GM21825 (cell line): ENCODE measurements around the gene SLC16A3.

Experiments used
- ATAC-seq: cut with Tn5 transposase; IDR thresholded peaks from one replicate; pipeline ENCODE4 v1.9.1; 2021; ENCODE audit warnings: mild to moderate bottlenecking, moderate library complexity; ENCODE audit not compliant: unreplicated experiment

The SLC16A3 gene

DNA sequence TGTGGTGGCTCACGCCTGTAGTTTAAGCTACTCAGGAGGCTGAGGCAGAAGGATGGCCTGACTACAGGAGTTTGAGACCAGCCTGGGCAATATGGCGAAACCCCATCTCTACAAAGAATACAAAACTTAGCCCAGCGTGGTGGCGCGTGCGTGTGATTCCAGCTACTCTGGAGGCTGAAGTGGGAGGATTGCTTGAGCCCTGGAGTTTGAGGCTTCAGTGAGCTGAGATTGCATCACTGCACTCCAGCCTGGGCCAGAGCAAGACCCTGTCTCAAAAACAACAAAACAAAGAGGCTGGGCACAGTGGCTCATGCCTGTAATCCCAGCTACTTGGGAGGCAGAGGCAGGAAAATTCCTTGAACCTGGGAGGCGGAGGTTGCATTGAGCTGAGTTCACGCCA lies 51.7 kb downstream of the SLC16A3 start:
- ATAC-seq: no peak

DNA sequence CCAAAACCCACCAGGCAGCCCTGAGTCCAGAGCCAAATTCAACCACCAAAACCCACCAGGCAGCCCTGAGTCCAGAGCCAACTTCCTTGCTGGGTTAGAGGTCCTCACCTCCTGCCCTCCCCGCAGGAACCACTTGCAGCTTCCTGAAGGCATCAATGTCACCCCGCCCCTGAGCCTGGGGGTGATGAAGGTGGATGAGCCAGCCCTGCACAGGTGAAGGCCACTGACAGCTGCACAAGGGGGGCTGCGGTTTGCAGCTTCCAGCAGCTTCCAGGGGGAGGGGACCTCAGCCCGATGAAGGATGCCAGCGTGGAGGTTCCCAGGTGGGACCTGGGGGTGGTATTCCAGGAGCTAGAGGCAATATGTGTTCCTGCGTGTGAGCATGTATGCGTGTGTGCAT lies 52.2 kb downstream of the SLC16A3 start:
- no peak for ATAC-seq

DNA sequence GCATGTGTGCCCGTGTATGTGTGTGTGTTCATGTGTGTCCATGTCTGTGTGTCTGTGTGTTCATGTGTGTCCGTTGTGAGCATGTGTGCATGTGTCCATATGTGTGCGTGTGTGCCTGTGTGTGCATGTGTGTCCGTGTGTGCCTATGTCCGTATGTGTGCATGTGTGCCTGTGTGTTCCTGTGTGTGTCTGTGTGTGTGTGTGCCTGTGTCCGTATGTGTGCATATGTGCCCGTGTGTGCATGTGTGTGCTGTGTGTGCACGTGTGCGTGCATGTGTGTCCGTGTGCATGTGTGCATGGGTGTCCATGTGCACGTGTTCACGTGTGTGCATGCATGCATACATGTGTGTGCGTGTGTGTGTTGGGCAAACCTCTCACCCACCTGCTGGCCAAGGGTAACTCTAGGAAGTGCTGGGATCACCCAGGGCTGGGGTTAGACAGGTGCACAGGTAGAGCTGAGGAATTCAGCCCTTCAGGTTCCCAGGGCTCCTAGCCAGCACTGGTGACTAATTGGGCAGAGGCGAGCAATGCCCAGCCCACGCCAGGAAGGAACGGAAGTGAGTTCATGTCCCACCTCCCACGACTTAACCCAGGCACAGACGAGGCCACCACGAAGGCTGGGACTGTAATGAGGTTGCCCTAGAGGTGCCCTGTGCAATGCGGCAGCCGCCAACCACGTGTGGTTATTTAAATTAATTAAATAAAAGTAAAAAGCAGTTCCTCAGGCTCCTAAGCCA lies 52.8 kb downstream of the SLC16A3 start:
- ATAC-seq: no peak

DNA sequence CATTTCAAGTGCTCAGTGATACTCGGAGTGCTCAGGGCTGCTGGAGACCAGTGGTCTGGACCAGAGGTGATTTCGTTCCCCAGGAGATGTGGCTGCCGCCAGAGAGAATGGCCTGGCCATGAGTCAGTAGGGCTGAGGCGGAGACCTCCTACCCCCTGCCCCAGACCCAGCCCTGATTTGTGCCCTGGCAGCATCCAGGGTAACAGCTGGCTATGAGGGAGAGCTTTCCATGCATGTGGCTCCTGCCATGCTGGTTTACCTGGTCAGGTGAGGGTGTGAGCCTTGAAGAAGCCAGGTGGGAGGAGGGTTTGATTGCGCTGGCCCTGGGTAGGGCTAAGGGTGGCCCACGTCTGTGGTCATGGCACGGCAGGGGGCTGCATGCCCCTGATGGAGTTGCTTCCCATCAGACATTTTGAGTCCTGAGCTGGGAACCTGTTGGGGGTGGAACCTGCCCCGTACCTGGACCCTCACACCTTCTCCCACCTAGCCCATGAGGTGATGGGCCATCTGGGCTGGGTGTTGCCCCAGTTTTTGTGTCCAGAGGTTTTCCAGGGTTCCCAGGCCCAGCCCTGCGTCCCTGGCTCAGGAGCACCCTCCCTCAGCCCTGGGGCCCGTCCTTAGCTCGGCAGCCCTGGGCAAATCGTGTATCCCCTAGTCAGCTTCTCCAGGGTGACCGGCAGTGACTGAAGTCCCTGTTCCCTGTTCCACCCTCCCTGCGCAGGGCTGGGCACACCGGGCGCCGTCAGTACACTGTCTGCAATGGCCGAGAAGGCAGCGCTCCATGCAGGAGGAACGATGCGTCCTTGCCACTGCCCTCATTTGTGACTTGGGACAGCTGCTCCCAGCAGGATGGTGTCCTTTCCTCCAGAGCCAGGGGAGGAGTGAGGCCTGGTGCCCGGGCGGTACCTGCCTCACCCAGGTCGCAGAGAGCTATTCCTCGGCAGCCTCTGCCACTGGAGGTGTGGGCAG lies 53.7 kb downstream of the SLC16A3 start:
- ATAC-seq: no peak

DNA sequence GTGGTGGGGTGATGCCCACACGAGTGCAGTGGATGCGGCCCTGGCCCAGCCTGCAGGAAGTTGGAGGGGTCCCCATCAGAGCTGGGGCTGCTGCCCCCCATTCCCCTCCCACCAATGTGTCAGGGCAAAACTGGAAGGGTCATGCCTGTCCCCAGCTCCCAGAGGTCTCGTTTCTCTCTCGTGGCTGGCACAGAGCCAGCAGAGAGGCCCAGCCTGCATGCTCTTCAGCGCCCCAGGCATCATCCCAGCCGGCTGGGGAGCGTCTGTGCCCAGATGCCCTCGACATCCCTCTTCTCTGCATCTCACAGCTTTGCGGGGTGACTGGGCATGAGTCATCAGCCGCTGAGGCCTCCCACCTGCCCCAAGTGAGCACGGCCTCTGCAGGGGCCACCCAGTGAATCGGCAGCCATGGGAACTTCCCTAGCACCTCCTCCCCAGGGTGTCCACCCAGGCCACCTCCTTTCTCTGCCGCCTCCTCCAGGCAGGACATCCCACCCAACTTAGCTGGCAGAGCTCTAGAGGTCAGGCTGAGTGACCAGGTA lies 54.4 kb downstream of the SLC16A3 start:
- no peak for ATAC-seq

DNA sequence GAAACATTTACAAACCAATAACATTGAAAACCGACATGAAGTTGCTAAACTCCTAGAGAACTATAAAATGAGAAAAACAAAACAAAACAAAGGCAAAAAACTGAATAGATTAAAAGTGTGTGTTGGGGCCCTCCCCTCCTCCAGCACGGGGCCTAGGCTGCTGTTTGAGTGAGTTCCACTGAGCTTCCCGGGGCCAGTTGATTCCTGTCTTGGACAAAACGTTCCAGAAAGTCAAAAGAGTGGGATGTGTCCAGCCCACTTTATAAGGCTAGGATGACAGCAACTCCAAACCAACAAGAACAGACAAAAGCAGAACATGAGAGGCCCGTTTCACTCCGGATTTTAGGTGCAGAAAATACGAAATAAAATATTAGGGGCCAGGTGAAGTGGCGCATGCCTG lies 56.3 kb downstream of the SLC16A3 start:
- no peak for ATAC-seq

DNA sequence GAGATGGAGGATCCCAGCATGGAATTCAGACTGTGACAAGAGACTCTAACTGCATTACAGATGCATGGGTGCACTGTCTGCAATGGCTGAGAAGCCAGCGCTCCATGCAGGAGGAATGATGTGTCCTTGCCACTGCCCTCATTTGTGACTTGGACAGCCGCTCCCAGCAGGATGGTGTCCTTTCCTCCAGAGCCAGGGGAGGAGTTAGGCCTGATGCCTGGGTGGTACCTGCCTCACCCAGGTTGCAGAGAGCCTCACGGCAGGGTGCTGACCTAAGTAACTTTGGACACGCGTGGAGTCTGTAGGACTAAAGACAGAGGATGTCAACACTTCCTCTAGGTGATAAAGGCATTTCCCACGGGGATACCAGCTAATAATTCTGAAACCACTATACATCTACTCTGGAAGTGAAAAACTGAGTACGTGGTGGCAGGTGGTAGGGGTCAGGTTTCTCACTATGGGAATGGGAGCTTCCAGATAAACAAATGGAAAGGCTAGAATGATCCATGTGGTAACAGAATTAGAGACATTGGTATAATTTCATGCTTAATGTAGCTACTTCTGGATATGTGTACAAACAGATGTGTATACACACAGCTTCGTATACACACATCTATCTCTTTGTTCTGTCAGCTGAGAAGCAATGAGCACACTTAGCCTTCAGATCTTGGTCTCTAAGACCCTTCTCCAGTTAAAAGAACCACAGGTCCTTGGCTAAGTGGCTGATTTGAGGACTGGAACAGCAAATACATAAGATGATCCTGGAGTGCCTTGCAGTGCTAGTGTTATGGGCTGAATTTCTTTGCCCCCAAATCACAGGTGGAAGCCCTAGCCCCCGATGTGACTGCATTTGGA lies 58.4 kb downstream of the SLC16A3 start:
- no peak for ATAC-seq

DNA sequence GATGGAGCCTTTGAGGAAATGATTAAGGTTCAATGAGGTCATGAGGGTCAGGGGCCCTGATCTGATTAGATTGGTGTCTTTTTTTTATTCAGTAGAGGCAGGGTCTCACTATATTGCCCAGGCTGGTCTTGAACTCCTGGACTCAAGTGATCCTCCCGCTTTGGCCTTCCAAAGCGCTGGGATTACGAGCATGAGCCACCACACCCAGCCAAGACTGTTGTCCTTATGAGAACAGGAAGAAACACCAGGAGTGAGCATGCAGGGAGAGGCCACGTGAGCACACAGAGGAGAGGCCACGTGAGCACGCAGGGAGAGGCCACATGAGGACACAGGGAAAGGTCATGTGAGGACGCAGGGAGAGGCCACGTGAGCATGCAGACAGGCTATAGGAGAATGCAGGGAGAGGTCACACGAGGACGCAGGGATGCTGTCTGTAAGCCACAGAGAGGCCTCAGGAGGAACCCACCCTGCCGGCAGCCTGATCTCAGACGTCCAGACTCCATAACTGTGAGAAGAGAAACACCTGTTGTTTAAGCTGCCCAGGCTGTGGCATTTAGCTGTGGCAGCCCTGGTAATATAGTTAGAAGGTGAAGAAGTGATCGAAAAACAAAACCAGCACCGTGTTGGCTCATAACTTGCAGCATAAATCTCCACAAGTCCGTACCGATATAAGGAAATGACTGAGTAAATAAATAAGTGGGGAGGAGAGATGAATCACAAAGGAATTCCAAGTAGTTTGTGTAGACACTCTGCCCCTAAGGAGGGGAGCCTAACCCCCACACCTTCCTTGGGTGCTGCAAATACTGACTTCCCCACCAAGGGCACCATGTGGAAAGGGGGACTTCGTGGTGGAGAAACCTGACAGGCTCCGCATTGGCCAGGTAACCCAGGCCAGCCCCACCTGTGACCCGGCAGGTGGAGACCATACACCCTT lies 59.3 kb downstream of the SLC16A3 start:
- ATAC-seq: no peak
